HL-60/S4 treated with phorbol 12-myristate 13-acetate at 8.2 ng/mL for 4 days and 3 days (cell line): ENCODE results near the gene TMEM218.
"Not testable (repeated sequence)": the region's sequence is repeated elsewhere in the genome, so short reads cannot be mapped to it uniquely, and the experiment has no call there.

Source experiments
- in situ Hi-C: fragments of 300-500 bp; cut with MboI; formaldehyde crosslinking; loops from 2 replicates; pipeline ENCODE4 v1.15.0; 2022; ENCODE audit warnings: low sequenced_read_pairs

Gene TMEM218

GRCh38 chr11:125090816-125091215 lies 20.6 kb downstream of the TMEM218 start:
- in situ Hi-C loops, result no loop called here

- in situ Hi-C loops, result not testable (repeated sequence)
Measured at GRCh38 chr11:125090151-125090550, 21.3 kb downstream of the TMEM218 start.

DNA sequence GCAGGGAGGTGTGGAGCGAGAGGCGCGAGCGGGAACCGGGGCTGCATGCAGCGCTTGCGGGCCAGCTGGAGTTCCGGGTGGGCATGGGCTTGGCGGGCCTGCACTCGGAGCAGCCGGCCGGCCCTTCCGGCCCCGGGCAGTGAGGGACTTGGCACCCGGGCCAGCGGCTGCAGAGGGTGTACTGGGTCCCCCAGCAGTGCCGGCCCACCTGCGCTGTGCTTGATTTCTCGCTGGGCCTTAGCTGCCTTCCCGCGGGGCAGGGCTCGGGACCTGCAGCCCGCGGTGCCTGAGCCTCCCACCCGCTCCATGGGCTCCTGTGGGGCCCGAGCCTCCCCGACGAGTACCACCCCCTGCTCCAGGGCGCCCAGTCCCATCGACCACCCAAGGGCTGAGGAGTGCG lies 21.9 kb downstream of the TMEM218 start:
- in situ Hi-C loops, result not testable (repeated sequence)

- in situ Hi-C loops, result no loop called here
Measured at GRCh38 chr11:125088576-125089455, 22.6 kb downstream of the TMEM218 start.

GRCh38 chr11:125088123-125088522 lies 23.3 kb downstream of the TMEM218 start:
- in situ Hi-C loops, result no loop called here

DNA sequence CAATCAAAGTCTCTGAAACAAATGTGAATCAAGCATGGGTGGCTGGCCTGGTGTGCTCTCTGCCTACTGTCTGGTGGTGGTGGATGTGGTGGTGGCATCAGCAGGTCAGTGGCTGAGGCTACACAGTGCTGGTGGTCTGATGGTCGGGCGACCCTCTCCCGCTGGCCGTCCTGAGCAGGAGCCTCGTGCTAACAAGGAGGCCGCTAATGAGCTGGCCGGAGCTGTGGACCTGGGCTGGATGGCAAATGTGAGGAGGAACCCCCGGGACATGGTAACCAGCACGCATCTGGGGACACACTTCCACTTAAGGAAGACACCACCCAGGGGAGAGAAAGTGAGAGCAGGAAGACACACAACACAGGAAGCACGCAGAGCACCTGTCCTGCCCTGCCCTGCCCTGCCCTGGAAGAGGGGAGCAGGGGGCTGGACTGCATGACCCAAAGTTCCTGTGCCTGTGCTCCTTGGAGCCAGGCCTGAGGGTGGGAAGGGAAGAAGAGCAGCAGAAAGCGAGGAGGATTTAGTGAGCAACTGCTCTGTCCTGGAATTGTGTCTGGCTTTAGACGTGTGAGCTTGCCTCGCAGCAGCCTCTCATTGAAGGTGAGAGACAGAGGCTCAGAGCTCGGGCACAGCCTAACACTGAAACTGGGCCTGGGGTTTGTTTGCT lies 24.7 kb downstream of the TMEM218 start:
- in situ Hi-C loops, result no loop called here

- in situ Hi-C loops, result no loop called here
Measured at GRCh38 chr11:125085301-125086081, 25.9 kb downstream of the TMEM218 start.

- in situ Hi-C loops, result no loop called here
Measured at GRCh38 chr11:125084761-125085231, 26.6 kb downstream of the TMEM218 start.

GRCh38 chr11:125084057-125084416 lies 27.4 kb downstream of the TMEM218 start:
- in situ Hi-C loops, result no loop called here

DNA sequence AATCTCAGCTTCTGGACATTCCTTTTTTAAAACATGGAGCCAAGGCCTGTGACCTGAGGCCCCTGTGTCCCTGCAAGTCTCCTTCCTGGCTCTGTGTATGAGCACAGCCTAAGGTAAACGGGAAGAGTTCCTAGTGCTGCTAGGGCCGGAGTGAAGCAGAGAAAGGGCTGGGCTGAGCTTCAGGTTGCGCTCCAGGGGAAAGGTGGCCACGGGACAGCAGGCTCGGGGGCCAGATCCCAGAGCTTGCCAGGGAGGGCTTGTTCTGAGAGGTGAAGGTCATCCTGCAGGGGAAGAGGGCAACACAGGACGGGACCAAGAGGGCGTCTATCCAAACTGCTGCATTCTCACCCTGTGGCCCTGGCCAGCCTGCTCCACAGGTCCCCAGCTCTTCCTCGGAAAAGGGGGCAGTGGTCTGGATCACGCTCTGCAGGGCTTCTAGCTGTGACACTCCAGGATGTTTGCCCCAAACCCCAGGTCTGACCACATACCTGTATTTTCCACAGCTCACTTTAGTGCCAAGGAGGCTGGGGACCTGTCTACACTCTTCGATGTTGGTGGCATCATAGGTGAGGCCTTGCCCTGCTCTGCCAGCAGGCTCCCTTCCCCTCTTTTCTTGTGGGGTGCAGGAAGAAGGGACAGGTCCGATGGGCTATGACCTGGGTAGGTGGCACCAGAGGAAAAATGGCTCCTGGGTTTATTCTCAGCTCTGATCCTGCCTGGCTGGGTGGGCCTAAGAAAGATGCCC lies 27.9 kb downstream of the TMEM218 start:
- in situ Hi-C loops, result no loop called here

DNA sequence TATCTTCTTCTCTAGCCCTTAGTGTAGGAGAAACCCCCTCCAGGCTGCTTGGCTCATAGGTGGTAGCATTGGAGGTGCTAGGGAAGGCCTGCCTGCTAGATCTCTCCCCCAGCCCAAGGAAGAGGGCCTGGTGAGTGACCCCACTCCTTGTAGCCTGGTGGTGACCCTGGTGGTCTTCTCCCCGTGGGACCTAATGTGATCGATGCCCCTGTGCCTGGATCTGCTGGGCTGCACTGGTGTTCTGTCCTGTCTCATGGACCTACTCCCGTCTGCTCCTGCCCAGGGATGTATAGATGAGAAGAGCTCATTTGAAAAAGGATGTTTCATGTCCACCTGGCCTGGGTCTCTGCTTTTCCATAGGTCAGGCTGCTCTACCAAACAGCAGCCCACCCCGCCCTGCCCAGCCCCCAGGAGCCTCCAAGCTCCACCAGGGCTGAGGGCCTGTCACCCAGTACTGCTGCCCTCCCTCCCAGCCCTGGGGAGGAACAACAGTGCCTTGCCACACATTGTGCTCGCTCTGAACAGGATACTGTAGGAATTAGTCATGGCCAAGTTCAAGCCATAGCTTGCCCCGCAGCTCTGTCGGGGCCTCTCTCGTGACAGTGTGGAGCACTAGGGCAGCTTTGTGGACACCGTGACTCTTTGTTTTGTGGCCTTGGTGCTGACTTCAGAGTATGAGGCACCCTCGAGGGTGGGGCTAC lies 28.7 kb downstream of the TMEM218 start:
- in situ Hi-C loops, result no loop called here

GRCh38 chr11:125082040-125082439 lies 29.4 kb downstream of the TMEM218 start:
- in situ Hi-C loops, result no loop called here

DNA sequence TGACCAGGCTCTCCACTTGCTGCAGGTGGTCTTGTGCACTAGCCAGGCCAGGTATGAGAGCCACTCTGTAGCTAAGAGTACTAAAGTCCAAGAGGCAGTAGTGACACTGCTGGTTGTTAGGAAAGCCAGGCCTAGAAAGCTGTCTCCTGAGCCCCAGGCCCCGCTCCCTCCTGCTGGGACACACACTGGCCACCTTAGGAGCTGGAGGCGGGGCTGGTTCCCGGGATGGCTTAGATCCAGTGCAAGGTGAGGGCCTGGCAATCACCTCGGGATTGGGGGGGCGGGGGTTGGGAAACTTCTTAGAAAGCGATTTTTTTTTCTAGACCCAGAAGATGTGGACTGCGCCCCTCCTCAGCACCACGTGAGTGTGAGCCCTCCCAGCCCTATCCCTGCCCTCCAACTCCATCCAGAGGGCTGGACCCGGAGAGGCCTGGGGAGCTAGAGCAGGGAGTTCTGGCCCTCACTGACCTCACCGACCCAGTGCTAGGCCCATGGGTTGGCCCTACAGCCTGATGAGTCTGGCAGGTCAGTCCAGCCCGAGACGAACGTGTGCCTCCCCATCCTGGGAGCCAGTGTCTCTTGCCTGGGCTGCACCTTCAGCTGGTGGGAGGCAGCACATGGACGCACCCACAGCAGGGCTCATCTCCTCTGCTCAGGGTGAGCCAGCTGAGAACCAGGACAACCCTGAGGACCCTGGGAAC lies 30.2 kb downstream of the TMEM218 start:
- in situ Hi-C loops, result no loop called here

GRCh38 chr11:125080531-125080911 lies 30.9 kb downstream of the TMEM218 start:
- in situ Hi-C loops, result no loop called here

DNA sequence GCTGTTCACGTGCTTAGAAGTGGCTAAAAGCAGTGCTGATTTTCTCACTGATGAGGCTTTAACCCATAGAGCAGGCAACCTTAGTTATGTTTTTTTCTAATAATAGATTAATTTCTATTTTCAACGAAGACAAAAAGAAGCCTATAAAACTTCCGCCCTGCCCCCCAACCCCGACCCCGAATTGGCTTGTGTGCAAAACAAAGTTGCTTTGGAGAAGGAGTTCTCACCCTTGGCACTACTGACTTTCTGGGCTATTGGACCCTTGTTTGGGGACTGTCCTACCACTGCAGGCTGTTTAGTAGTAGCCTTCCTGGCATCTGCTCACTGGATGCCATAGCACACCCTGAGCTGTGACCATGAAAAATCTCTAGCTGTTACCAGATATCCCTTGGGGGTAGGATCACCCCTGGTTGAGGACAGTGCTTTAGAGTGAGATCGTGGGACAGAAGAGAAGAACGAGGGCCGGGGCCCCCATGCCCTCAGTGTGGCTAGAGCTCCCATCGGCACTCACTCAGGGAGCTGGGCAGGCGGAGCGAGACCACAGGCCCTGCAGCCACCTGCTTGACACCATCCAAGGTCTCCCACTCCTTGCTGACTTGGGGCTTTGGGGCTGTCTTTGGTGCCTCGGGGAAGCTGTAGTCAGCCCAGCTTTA lies 31.4 kb downstream of the TMEM218 start:
- in situ Hi-C loops, result no loop called here

DNA sequence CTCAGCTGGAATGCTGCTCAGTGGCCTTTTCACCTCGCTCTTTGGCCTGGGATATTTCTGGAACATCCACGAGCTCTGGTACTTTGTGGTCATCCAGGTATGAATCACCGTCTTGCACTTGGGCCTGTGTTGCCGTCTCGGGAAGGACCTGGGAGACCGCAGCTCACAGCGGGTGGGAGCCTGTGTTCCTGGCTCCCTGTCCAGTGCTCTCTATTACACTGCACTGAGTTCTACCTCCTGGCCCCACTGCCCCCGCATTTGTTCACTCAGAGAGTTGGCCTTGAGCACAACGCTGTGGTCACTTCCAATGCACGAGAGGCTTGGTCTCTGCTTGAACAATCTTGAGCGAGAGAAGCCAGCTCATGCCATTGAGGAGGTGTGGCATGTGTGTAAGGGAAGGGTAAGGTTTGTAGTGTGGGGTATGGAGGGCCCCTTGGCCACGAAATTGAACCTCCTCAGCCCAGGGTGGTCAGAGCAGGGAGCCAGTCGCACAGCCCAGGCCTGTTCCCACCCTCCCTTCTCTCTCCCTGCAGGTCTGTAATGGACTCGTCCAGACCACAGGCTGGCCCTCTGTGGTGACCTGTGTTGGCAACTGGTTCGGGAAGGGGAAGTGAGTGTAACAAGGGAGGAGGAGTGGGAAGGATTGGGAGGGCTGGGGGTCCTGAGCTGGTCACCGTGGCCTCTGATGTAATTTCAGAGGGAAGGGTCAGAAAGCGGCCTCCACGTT lies 32.1 kb downstream of the TMEM218 start:
- in situ Hi-C loops, result no loop called here

DNA sequence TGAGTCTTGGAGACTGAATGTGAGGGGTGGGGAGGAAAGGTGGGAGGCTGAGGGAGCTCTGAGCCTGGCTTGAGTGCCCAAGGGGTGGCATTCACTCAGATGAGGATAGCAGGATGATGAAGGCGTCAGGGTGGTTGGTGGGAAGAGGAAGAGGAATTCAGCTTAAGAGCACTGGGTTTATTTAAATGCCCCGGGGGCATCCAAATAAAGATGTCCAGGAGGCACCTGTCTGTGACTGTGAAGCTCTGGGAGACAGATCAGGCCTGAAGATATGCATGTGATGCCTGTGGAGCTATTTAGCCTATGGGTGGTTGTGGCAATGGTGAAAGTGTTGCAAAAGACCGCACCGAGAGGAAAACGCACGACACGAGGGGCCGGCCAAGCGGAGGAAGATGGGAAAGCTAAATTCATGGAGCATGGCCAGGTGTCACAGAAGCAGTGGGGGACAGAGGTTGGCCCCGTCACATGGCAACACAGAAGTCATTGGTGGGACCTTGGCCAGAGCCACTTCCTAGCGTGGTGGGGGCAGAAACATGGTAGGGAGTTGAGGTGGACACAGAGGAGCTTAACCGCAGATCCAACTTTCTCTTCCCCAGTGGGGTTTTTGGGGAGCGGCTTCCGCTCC lies 32.8 kb downstream of the TMEM218 start:
- in situ Hi-C loops, result no loop called here

DNA sequence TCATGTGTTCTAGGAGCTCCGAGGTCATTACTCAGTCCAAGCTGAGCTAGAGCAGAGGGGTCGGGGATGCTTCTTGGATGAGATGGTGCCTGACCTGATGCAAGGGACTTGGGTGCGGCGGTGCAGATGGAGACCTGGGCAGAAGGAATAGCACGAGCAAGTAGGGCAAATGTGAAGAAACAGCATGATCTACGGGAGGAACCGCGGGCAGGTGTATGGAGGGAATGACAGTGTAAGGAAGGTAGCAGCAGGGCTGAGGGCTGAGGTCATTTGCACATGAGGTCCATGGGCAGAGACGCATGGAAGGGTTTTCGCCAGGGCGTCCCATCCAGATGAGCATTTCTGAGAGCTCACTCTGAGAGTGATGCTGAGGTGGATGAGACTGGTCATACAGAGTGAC lies 33.4 kb downstream of the TMEM218 start:
- in situ Hi-C loops, result no loop called here
